CD4-positive, alpha-beta T cell treated with Interleukin-12 subunit alpha and Interleukin-12 subunit beta, for 1 hour (primary cell): ENCODE results near the gene MLC1.
A peak's percentile ranks its signal among the peaks of the same experiment; 100 is the strongest.

Experiments used
- DNase-seq: peaks from one replicate; pipeline ENCODE4 v3.0.0-alpha.2; 2020

MLC1 gene

DNA sequence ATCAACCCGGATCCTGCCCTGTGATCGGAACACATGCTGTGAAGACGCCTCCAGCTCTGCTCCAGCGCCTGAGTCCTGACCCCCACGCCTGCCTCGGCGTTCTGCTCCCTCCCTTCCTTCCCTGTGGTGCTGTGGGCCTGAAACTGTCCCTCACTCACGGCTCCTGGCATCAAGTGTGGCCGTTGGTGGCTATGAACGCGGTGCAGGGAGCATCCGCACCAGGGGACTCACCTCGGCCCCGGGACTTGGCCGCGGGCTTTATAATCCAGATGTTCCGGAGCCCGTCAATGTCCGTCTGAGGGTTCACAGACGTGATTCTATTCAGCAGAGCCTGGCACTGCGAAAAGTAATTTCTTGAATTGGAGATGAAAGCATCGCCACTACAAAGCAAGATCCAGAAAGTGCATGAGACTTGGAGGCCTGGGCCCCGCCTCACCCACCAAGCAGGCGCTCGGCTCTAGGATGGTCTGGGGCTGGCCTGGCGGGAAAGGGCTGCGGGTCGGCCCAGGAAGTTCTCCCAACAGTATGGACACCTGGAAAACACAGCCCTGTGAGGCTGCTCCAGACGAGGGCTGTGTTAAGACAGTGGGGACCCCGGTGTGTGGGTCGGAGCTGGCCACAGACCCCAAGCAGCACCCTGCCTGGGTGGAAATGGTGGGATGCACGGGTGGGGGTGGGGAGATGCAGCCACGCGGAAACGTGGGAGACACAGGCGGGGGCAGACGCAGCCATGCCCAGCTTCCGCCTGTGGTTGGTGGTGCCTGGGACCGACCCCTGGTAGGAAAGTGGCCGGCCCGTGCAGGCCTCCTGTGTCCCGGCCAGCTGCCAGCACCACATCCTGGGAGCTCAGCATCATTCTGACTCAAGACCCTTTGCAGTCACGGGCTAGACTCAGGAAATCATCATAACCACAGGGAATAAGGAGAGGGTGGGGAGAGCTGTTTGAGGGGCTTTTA is 50.8 kb downstream of the MLC1 start:
- no peak for DNase-seq

GRCh38 chr22:50032941-50033601 is 52.2 kb downstream of the MLC1 start:
- DNase-seq, result no peak

GRCh38 chr22:50032109-50032871 is 52.9 kb downstream of the MLC1 start:
- no peak for DNase-seq

- no peak for DNase-seq
Measured at GRCh38 chr22:50031189-50032091, 53.8 kb downstream of the MLC1 start.

- peak; percentile 86 for DNase-seq
Measured at GRCh38 chr22:50030297-50031188, 54.7 kb downstream of the MLC1 start.

DNA sequence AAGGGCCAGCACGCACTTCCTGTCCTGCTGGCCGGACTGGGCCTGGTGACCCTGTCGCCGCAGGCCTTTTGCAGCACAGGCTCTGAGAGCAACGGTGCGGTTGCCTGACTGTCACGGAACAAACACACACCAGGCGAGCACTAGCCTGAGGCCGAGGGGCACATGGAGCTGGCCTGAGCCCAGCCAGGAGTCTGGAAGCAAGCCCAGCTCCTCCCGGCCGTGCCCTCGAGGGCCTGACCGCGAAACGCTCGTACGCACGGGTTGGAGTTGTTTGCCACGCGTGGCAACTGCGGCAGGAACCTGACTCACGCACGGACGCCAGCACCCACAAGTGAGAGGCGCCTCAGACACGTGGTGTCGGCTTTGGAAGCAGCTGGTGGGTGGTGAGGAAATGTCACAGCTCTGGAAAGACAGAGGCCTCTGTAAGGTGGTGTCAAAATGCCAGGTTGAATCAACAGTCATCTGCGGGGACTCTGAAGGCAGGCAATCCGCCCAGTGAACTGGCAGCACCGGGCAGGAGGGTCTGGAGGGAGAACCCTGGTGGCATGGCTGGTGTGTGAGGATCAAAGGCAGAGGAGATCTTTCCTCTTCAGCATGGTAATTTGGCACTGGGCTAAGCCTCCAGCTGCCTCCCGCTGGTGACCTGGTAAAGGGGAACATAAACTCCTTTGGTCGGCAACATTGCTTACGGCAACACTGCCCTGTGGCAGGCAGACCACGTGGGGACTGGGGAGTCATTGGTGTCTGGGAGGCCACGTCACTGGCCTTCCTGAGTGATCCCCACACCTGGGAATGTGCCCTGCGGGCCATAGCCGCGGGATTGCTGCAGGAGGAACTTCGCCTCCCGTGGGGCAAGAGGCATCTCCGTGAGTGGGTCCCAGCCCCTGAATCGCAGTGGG is 57.3 kb downstream of the MLC1 start:
- DNase-seq, result peak; percentile 37

- no peak for DNase-seq
Measured at GRCh38 chr22:50025993-50026392, 59.2 kb downstream of the MLC1 start.

- DNase-seq, result no peak
Measured at GRCh38 chr22:50022171-50022819, 62.9 kb downstream of the MLC1 start.

DNA sequence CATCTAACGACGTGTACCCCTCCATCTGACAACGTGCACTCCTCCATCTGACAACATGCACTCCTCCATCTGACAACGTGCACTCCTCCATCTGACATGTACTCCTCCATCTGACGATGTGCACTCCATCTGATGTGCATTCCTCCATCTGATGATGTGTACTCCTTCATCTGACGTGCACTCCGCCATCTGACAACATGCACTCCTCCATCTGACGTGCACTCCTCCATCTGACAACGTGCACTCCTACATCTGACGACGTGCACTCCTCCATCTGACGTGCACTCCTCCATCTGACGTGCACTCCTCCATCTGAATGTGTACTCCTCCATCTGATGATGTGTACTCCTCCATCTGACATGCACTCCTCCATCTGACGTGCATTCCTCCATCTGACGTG is 64.6 kb downstream of the MLC1 start:
- no peak for DNase-seq

GRCh38 chr22:50019316-50019715 is 65.9 kb downstream of the MLC1 start:
- DNase-seq, result no peak

DNA sequence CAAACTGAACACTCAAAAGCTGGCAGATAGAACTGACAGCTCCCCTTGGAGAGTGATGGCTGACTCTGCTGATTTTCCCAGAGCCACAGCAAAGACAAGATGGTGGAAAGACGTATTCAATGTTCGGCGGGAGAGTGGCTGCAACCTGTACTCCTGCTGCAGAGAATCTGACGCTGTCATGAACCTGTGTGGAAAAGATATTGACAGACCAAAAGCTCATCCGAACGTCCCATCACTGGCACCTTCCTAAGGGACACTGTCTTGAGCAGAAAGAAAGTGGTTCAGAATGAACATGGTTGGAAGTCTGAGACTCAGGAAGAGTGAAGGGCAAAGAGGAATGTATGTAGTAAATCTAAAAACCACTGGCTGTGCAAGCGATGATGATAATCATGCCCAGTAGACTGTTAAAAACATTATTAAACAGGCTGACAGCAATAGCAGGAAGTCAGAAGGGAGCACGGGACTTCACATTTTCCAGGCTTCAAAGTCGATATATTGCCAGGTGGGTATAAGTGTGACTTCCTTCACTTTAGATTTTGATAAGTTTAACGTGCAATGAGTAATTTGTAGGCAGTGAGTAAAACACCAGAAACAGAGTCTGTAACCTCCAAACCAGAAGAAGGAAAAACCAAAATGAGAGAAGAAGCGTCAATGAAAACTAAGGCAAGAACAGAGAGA is 66.5 kb downstream of the MLC1 start:
- DNase-seq, result peak; percentile 55

- no peak for DNase-seq
Measured at GRCh38 chr22:50017701-50018224, 67.5 kb downstream of the MLC1 start.

GRCh38 chr22:50016988-50017700 is 68.1 kb downstream of the MLC1 start:
- peak; percentile 53 for DNase-seq

DNA sequence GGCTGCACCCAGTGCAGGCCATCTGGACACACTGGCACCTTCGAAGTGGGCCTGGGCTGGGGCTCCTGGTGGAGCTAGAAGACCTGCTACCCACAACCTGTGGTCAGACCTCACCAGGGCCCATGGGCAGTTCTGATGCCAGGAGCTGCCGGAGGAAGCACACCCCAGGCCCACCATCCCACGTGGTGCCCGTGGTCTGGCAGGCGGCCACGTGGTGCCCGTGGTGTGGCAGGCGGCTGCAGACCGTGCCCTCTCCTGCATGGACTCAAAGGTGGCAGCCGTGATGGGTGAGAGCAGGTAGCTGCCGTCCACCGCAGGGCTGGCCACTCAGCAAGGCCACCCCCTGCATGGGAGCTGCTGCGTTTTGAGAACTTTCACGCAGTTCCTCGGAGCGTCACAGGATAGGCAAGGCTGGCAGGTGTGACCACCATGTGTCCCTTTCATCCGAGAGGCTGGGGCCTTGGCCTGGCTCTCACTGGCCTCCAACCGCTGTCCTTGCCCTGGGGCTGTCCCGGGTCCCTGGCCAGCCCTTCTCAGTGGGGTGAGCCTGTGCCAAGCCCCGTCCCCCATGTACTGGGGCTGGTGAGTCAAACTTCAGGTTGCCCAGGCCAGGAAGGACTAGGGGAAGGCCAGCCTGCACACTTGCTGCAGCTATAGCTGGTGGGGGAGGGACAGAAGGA is 68.8 kb downstream of the MLC1 start:
- no peak for DNase-seq

DNA sequence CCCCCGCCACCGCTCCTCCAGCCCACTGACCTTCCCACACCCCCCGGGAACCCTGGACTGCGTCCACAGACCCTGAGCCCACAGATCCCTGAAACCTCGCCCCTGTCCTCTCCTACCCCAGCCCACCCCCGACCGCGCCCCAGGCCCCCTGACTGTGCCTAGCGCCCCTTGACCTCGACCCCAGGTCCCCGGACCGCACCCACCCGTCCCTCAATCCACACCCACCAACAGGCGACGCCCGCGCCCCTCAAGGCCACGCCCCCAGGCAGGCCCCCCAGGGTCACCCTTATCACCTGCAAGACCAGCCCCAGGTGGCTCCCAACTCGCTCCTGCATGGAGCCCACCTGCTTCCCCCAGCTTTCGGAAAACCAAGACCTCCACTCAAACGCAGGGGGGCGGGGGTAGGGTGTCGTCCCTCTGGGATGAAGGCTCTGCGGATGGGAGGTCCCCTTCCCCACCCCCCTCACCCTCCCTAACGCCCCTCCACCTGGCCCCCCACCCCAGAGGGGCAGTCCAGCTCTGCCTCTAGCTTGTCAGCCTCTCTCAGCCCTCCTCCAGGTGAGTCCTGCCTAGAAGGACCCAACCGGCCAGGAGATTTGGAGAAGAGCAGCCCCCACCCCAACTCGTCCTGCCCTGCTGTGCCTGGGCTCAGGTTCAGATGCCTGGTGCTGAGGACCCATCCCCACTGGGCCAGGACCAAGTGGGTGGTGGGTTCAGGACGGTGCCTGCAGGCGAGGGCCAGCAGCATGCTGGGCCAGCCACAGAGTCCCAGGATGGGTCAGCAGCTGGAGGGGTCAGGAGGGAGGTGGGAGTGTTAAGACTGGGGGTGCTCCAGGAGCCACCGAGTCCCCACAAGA is 69.5 kb downstream of the MLC1 start:
- no peak for DNase-seq

DNA sequence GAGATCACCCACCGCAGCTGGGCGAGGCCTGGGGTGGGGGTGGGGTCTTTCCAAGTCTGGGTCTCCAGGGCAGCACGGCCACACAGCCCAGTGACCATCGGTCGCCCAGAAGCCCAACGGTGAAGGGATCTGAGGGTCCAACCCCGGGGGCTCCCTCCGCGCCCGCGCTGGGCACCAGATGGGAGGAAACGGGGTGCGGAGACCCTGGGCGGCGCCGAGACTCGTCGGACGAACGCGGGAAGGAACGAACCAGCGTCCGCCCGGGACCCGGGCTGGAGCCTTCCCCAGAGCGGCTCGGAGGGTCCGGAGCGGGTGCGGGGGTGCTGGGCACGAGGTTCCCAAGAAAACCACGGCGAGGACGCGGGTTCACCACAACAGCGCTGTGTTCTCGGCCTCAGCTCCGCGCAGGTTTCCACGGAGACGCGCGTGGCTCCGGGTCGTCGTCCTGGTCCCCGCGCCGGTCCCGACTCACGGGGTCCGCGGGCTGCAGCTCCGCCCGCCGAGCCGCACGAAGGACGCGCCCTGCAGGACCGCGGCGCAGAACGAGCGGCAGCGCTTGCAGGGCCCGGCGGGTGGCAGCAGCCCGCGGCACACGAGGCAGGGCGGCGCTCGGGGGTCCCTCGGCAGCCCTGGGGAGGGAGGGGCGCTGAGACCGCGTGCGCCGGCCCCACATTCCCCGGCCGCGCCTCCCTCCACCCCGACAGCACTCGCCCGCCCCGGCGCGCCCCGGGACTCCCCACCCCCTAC is 70.4 kb downstream of the MLC1 start:
- DNase-seq, result peak; percentile 30
